Liver (tissue), 9 donors: ENCODE data around the gene PKIG. TPM values are rescaled to one million over a fixed set of nuclear protein-coding genes. Genes with fewer than 3 reads are reported as not detected.

Source experiments
- DNase-seq: peaks from one replicate; pipeline ENCODE4 v3.0.0-alpha.2; 2017; ENCODE audit warnings: low spot score
- H3K27ac ChIP-seq, 2 donors: one replicate each; pipeline ENCODE4 v1.7.0; 2013; ENCODE audit warnings: inconsistent platforms in 2 of 2, low read length in 2 of 2, control low read depth in 1 of 2, low read depth in 1 of 2, mild to moderate bottlenecking in 1 of 2
- H3K27me3 ChIP-seq, 4 donors: one replicate each; pipeline versions ENCODE4 v1.6.1 to v1.7.0; 2013; ENCODE audit warnings: low read length in 3 of 4, inconsistent platforms in 1 of 4, mild to moderate bottlenecking in 1 of 4, moderate library complexity in 1 of 4; ENCODE audit not compliant: control insufficient read depth in 4 of 4, insufficient read depth in 4 of 4
- H3K36me3 ChIP-seq, 4 donors: one replicate each; pipeline versions ENCODE4 v1.6.1 to v1.7.0; 2013; ENCODE audit warnings: low read length in 3 of 4, mild to moderate bottlenecking in 3 of 4, low read depth in 1 of 4, moderate library complexity in 1 of 4; ENCODE audit not compliant: control insufficient read depth in 4 of 4, insufficient read depth in 3 of 4
- H3K4me1 ChIP-seq, 4 donors: one replicate each; pipeline versions ENCODE4 v1.6.1 to v1.7.0; 2013; ENCODE audit warnings: low read length in 3 of 4, mild to moderate bottlenecking in 3 of 4, moderate library complexity in 1 of 4; ENCODE audit not compliant: control insufficient read depth in 4 of 4, insufficient read depth in 4 of 4
- H3K4me3 ChIP-seq, 3 donors: one replicate each; pipeline versions ENCODE4 v1.6.1 to v1.7.0; 2013; ENCODE audit warnings: low read length in 3 of 3, control low read depth in 1 of 3, low read depth in 1 of 3, mild to moderate bottlenecking in 1 of 3
- H3K9ac ChIP-seq, 2 donors: one replicate each; pipeline ENCODE4 v1.7.0; 2013; ENCODE audit warnings: low read length in 2 of 2, mild to moderate bottlenecking in 2 of 2, moderate library complexity in 2 of 2, control low read depth in 1 of 2, low read depth in 1 of 2
- H3K9me3 ChIP-seq, 4 donors: one replicate each; pipeline versions ENCODE4 v1.6.1 to v1.7.0; 2013; ENCODE audit warnings: low read length in 3 of 4; ENCODE audit not compliant: control insufficient read depth in 4 of 4
- EGR1 ChIP-seq, 2 donors: IDR thresholded peaks; 2 replicates each; pipeline ENCODE4 v1.6.1; 2016 to 2018; ENCODE audit warnings: antibody characterized with exemption in 2 of 2, low read depth in 2 of 2
- FOXA1 ChIP-seq: IDR thresholded peaks from 2 replicates; pipeline ENCODE4 v1.6.1; 2016; ENCODE audit warnings: antibody characterized with exemption
- FOXA2 ChIP-seq: IDR thresholded peaks from 2 replicates; pipeline ENCODE4 v1.6.1; 2016; ENCODE audit warnings: antibody characterized with exemption
- GABPA ChIP-seq, 2 donors: IDR thresholded peaks in 1 of 2; conservative IDR thresholded peaks in 1 of 2; 2 replicates each; pipeline ENCODE4 v1.6.1; 2016; ENCODE audit warnings: antibody characterized with exemption in 2 of 2, mild to moderate bottlenecking in 1 of 2, moderate library complexity in 1 of 2
- HNF4A ChIP-seq, 2 donors: conservative IDR thresholded peaks; 2 replicates each; pipeline ENCODE4 v1.6.1; 2016; ENCODE audit warnings: antibody characterized with exemption in 2 of 2, mild to moderate bottlenecking in 2 of 2
- HNF4G ChIP-seq: IDR thresholded peaks from 2 replicates; pipeline ENCODE4 v1.6.1; 2016; ENCODE audit warnings: antibody characterized with exemption
- JUND ChIP-seq, 2 donors: IDR thresholded peaks; 2 replicates each; pipeline ENCODE4 v1.6.1; 2016; ENCODE audit warnings: antibody characterized with exemption in 2 of 2
- NR2F2 ChIP-seq: IDR thresholded peaks from 2 replicates; pipeline ENCODE4 v1.6.1; 2016; ENCODE audit warnings: antibody characterized with exemption
- RAD21 ChIP-seq, 2 donors: IDR thresholded peaks; 2 replicates each; pipeline ENCODE4 v1.6.1; 2016; ENCODE audit warnings: antibody characterized with exemption in 2 of 2, mild to moderate bottlenecking in 2 of 2
- RXRA ChIP-seq, 2 donors: IDR thresholded peaks; 2 replicates each; pipeline ENCODE4 v1.6.1; 2017 to 2018; ENCODE audit warnings: antibody characterized with exemption in 2 of 2, mild to moderate bottlenecking in 1 of 2
- SP1 ChIP-seq: IDR thresholded peaks from 2 replicates; pipeline ENCODE4 v1.6.1; 2018; ENCODE audit warnings: antibody characterized with exemption, mild to moderate bottlenecking
- TAF1 ChIP-seq: conservative IDR thresholded peaks from 2 replicates; pipeline ENCODE4 v1.6.1; 2016; ENCODE audit warnings: antibody characterized with exemption, mild to moderate bottlenecking
- YY1 ChIP-seq: IDR thresholded peaks from 2 replicates; pipeline ENCODE4 v1.6.1; 2016; ENCODE audit warnings: antibody characterized with exemption, mild to moderate bottlenecking
- WGBS: extraction: QIAGEN DNeasy Blood & Tissue Kit; methylation state at CpG from one replicate; pipeline ENCODE4 v1.1.7; 2013; 5-methylcytosine and 5-hydroxymethylcytosine counted together
- polyA plus RNA-seq, 2 donors: library from polyadenylated mRNA; stranded (reverse) in 1 of 2; unstranded in 1 of 2; fragments of 200-250 nt in 1 of 2; fragments of >200 nt in 1 of 2; fragmentation: Nextera tagmentation in 1 of 2; extraction: Ambion mirVana in 1 of 2; gene quantifications; one replicate each; pipeline versions ENCODE4 v1.2.1 to v1.2.3, GENCODE V29; 2013 to 2015
- total RNA-seq, 2 donors: library from RNA; depleted of rRNA; stranded (reverse); fragments of >200 nt; gene quantifications; one replicate each; pipeline ENCODE4 v1.2.3, GENCODE V29; 2014
- TF ChIP-seq, protein P1 (sequence below): IDR thresholded peaks from 2 replicates; pipeline ENCODE4 v1.6.1; 2016; ENCODE audit warnings: antibody characterized with exemption, mild to moderate bottlenecking
- TF ChIP-seq, protein P2 (sequence below): fragments of 150-350 bp; IDR thresholded peaks from 2 replicates; pipeline ENCODE4 v1.5.1; 2017; ENCODE audit warnings: improper control_type of control experiment, low read depth, low read length; ENCODE audit not compliant: missing input control
- TF ChIP-seq, protein P3 (sequence below): IDR thresholded peaks from 2 replicates; pipeline ENCODE4 v1.6.1; 2016; ENCODE audit warnings: antibody characterized with exemption
- TF ChIP-seq, protein P4 (sequence below): IDR thresholded peaks from 2 replicates; pipeline ENCODE4 v1.6.1; 2016; ENCODE audit warnings: antibody characterized with exemption
- TF ChIP-seq, protein P5 (sequence below): IDR thresholded peaks from 2 replicates; pipeline ENCODE4 v1.6.1; 2016; ENCODE audit warnings: antibody characterized with exemption
- donor health status: healthy.
- donor health status: healthy.
- donor health status: healthy.
- donor health status: healthy.
- donor health status: healthy.

The PKIG gene
- total and polyA plus RNA-seq, 4 donors, result 10.6 to 24.3 (median 23.4) TPM

DNA sequence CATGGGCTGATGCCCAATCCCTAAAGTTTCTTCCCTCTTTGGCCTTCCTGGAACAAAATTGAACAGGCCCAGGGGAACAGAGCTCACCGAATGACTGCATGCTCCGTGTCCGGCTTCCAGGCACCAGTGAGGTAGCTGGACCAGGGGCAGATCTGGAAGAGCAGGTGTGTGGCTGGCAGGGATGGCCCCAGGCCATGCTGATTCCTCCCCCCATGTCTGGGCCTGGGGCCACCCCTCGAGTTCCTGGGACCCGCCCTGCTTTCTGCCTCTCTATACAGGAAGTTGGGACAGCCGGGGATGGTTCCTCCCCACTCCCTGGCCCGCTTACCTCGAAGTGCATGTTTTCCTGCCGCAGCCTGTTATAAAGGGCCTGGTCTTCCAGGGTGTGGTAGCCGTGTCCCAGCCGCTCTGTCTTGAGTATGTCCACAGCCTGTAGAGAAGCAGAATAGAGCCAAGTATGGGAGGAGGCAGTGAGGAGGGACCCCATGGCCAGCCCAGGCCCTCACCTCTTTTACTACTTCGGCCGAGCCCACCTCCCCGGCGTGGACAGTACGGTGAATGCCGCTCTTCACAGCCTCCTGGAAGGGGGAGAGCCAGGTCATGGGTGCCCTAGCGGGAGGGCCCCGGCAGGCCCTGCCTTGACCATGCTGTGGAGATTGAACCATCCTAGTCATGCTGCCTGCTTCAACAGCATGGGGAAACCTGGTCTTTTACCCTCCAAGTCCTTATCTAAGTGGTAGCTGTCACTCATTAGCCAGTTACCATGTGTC is 40.3 kb downstream of the PKIG start:
- peaks cover 1 to 20% (median 6%) of the 10 kb centered on the region in 4 donors for H3K36me3 ChIP-seq
- H3K27ac ChIP-seq, result no peak overlapping the region
- peaks cover 0 to 3% (median under 1%) of the 10 kb centered on the region in 4 donors for H3K9me3 ChIP-seq
- 91% methylated on average over 19 of the region's 19 CpGs for WGBS
- TF ChIP-seq, protein P1, sequence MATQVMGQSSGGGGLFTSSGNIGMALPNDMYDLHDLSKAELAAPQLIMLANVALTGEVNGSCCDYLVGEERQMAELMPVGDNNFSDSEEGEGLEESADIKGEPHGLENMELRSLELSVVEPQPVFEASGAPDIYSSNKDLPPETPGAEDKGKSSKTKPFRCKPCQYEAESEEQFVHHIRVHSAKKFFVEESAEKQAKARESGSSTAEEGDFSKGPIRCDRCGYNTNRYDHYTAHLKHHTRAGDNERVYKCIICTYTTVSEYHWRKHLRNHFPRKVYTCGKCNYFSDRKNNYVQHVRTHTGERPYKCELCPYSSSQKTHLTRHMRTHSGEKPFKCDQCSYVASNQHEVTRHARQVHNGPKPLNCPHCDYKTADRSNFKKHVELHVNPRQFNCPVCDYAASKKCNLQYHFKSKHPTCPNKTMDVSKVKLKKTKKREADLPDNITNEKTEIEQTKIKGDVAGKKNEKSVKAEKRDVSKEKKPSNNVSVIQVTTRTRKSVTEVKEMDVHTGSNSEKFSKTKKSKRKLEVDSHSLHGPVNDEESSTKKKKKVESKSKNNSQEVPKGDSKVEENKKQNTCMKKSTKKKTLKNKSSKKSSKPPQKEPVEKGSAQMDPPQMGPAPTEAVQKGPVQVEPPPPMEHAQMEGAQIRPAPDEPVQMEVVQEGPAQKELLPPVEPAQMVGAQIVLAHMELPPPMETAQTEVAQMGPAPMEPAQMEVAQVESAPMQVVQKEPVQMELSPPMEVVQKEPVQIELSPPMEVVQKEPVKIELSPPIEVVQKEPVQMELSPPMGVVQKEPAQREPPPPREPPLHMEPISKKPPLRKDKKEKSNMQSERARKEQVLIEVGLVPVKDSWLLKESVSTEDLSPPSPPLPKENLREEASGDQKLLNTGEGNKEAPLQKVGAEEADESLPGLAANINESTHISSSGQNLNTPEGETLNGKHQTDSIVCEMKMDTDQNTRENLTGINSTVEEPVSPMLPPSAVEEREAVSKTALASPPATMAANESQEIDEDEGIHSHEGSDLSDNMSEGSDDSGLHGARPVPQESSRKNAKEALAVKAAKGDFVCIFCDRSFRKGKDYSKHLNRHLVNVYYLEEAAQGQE, result no peak
- TF ChIP-seq GABPA (IDR thresholded peaks at IDR 0.05 in 1 of 2, conservative IDR thresholded peaks at IDR 0.05 in 1 of 2) (no peak), EGR1 (IDR thresholded peaks at IDR 0.05; ENCODE audit: low read depth in 2 of 2) (no peak), HNF4G (no peak), SP1 (no peak), RXRA (IDR thresholded peaks at IDR 0.05) (no peak), FOXA2 (no peak), JUND (IDR thresholded peaks at IDR 0.05) (no peak), NR2F2 (no peak), YY1 (no peak), FOXA1 (no peak), TAF1 (no peak), RAD21 (IDR thresholded peaks at IDR 0.05) (no peak), HNF4A (conservative IDR thresholded peaks at IDR 0.05) (no peak)
- TF ChIP-seq, protein P2, sequence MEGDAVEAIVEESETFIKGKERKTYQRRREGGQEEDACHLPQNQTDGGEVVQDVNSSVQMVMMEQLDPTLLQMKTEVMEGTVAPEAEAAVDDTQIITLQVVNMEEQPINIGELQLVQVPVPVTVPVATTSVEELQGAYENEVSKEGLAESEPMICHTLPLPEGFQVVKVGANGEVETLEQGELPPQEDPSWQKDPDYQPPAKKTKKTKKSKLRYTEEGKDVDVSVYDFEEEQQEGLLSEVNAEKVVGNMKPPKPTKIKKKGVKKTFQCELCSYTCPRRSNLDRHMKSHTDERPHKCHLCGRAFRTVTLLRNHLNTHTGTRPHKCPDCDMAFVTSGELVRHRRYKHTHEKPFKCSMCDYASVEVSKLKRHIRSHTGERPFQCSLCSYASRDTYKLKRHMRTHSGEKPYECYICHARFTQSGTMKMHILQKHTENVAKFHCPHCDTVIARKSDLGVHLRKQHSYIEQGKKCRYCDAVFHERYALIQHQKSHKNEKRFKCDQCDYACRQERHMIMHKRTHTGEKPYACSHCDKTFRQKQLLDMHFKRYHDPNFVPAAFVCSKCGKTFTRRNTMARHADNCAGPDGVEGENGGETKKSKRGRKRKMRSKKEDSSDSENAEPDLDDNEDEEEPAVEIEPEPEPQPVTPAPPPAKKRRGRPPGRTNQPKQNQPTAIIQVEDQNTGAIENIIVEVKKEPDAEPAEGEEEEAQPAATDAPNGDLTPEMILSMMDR, result no peak
- TF ChIP-seq, protein P3, sequence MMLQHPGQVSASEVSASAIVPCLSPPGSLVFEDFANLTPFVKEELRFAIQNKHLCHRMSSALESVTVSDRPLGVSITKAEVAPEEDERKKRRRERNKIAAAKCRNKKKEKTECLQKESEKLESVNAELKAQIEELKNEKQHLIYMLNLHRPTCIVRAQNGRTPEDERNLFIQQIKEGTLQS, result no peak
- TF ChIP-seq, protein P4, sequence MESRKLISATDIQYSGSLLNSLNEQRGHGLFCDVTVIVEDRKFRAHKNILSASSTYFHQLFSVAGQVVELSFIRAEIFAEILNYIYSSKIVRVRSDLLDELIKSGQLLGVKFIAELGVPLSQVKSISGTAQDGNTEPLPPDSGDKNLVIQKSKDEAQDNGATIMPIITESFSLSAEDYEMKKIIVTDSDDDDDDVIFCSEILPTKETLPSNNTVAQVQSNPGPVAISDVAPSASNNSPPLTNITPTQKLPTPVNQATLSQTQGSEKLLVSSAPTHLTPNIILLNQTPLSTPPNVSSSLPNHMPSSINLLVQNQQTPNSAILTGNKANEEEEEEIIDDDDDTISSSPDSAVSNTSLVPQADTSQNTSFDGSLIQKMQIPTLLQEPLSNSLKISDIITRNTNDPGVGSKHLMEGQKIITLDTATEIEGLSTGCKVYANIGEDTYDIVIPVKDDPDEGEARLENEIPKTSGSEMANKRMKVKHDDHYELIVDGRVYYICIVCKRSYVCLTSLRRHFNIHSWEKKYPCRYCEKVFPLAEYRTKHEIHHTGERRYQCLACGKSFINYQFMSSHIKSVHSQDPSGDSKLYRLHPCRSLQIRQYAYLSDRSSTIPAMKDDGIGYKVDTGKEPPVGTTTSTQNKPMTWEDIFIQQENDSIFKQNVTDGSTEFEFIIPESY, result no peak
- TF ChIP-seq, protein P5, sequence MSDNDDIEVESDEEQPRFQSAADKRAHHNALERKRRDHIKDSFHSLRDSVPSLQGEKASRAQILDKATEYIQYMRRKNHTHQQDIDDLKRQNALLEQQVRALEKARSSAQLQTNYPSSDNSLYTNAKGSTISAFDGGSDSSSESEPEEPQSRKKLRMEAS, result no peak
- no peaks in the 10 kb centered on the region for H3K4me1 ChIP-seq
- no peak for DNase-seq
- no peak overlapping the region for H3K9ac ChIP-seq
- no peaks in the 10 kb centered on the region for H3K27me3 ChIP-seq
- H3K4me3 ChIP-seq, result no peak overlapping the region
